Epithelial cell of esophagus (primary cell): ENCODE measurements around the gene SLC52A1.
A peak's percentile ranks its signal among the peaks of the same experiment; 100 is the strongest.

ENCODE experiments used
- DNase-seq: peaks from one replicate; pipeline ENCODE4 v3.0.0; 2010; ENCODE audit warnings: low read depth
- H3K4me3 ChIP-seq: 2 replicates; pipeline ENCODE4 v1.5.1; 2011; ENCODE audit warnings: mild to moderate bottlenecking, low read length, control low read depth
- CTCF ChIP-seq: IDR thresholded peaks from 2 replicates; pipeline ENCODE4 v1.5.1; 2011; ENCODE audit warnings: low read depth, mild to moderate bottlenecking, low read length, control low read depth, inconsistent platforms; ENCODE audit not compliant: insufficient read depth; ENCODE audit errors: missing control alignments

The SLC52A1 gene

GRCh38 chr17:4987767-4988567 lies 47.3 kb downstream of the SLC52A1 start:
- no peak for TF ChIP-seq CTCF
- H3K4me3 ChIP-seq, result peak overlapping the region; percentile 73
- DNase-seq, result no peak

GRCh38 chr17:4986951-4987766 lies 48.1 kb downstream of the SLC52A1 start, which contains the start of gene CAMTA2:
CAMTA2 (minus strand) TSS chr17:4987675; CDS start chr17:4986222, 1,453 bp downstream.
- DNase-seq, result peak; percentile 64
- peak within 1 kb of the TSS; percentile 73 for H3K4me3 ChIP-seq
- peak; percentile 28 for TF ChIP-seq CTCF

- peak; percentile 67 for DNase-seq
- peak overlapping the region; percentile 73 for H3K4me3 ChIP-seq
- TF ChIP-seq CTCF, result no peak
Measured at GRCh38 chr17:4986403-4986802, 48.8 kb downstream of the SLC52A1 start.
